Cardiac fibroblast (primary cell): ENCODE measurements around the gene SERINC5.
A peak's percentile ranks its signal among the peaks of the same experiment; 100 is the strongest.

ENCODE experiments used
- DNase-seq, 2 donors: peaks; one replicate each; pipeline versions ENCODE4 v3.0.0 to v3.0.0-alpha.2; 2010; ENCODE audit warnings: low read depth in 2 of 2
- H3K4me3 ChIP-seq, 2 donors: replicated peaks in 1 of 2; 1 replicate in 1 of 2; 2 replicates in 1 of 2; pipeline ENCODE4 v1.5.1; 2011; ENCODE audit warnings: low read depth in 2 of 2, low read length in 2 of 2, mild to moderate bottlenecking in 2 of 2, moderate library complexity in 1 of 2
- TF ChIP-seq, protein P1 (sequence below): IDR thresholded peaks from one replicate; pipeline ENCODE4 v1.5.1; 2011; ENCODE audit warnings: low read depth, mild to moderate bottlenecking, low read length, inconsistent platforms

Gene SERINC5

GRCh38 chr5:80181618-80182211 is 74.1 kb downstream of the SERINC5 start:
- DNase-seq, result peak in 1 of 2 donors; percentile 41
- no peak overlapping the region for H3K4me3 ChIP-seq
- TF ChIP-seq, protein P1, sequence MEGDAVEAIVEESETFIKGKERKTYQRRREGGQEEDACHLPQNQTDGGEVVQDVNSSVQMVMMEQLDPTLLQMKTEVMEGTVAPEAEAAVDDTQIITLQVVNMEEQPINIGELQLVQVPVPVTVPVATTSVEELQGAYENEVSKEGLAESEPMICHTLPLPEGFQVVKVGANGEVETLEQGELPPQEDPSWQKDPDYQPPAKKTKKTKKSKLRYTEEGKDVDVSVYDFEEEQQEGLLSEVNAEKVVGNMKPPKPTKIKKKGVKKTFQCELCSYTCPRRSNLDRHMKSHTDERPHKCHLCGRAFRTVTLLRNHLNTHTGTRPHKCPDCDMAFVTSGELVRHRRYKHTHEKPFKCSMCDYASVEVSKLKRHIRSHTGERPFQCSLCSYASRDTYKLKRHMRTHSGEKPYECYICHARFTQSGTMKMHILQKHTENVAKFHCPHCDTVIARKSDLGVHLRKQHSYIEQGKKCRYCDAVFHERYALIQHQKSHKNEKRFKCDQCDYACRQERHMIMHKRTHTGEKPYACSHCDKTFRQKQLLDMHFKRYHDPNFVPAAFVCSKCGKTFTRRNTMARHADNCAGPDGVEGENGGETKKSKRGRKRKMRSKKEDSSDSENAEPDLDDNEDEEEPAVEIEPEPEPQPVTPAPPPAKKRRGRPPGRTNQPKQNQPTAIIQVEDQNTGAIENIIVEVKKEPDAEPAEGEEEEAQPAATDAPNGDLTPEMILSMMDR, result no peak

DNA sequence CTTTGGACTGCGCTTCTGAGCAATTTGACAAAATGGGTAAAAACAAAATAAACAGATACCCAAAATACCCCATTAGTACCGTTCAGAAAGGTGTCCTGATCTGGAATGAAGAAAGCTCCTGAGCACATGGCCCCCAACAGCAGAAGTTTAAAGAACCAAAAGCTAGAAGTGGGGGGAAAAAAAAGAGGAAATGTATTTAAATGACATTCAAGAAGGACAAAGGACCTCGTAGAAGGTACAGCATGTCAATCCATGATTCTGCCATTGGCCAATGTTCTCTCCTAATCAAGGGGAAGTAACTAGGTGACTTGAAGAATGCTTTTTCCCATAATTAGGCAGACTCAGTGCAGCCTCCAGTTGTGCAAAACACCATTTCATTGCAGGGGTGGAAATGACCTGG is 78.6 kb downstream of the SERINC5 start:
- TF ChIP-seq, protein P1, result no peak
- DNase-seq, result no peak
- no peak overlapping the region for H3K4me3 ChIP-seq

DNA sequence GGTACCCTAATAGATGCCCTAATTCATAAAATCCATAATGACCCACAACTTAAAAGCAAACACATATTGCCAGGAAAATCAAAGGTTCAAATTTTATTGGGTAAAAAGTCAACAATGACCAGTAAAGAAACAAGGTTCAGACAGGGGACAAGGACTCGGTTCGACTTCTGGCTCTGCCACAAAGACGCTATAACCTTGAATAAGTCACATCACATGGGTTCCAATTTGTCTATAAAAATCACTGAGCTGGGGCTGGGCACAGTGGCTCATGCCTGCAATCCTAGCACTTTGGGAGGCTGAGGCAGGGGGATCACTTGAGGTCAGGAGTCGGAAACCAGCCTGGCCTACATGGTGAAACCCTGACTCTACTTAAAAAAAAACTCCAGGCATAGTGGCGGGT is 80.5 kb downstream of the SERINC5 start:
- TF ChIP-seq, protein P1, result no peak
- no peak for DNase-seq
- H3K4me3 ChIP-seq, result no peak overlapping the region

- TF ChIP-seq, protein P1, result no peak
- no peak overlapping the region for H3K4me3 ChIP-seq
- DNase-seq, result no peak
Measured at GRCh38 chr5:80174790-80175189, 81.1 kb downstream of the SERINC5 start.

GRCh38 chr5:80172067-80172695 is 83.7 kb downstream of the SERINC5 start:
- DNase-seq, result peak; percentile 27 to 67
- H3K4me3 ChIP-seq, result no peak overlapping the region
- TF ChIP-seq, protein P1, result no peak

- DNase-seq, result no peak
- H3K4me3 ChIP-seq, result no peak overlapping the region
- TF ChIP-seq, protein P1, result no peak
Measured at GRCh38 chr5:80170117-80170535, 85.7 kb downstream of the SERINC5 start.
